SK-N-SH treated with all-trans-retinoic acid at 6 μM for 48 hours (cell line): ENCODE measurements around the gene SCAF1.

Experiments used
- BACH2 ChIP-seq: fragments of 250-450 bp; sonication (Bioruptor Pico); IDR thresholded peaks from 2 replicates; pipeline ENCODE4 v1.9.0; 2021; ENCODE audit warnings: mild to moderate bottlenecking, borderline replicate concordance
- OSR1 ChIP-seq: fragments of 250-450 bp; sonication (Bioruptor Pico); IDR thresholded peaks from 2 replicates; pipeline ENCODE4 v1.8.0; 2022; ENCODE audit warnings: moderate library complexity, mild to moderate bottlenecking, inconsistent platforms
- PATZ1 ChIP-seq: fragments of 250-450 bp; sonication (Bioruptor Pico); IDR thresholded peaks from 2 replicates; pipeline ENCODE4 v1.8.0; 2020; ENCODE audit warnings: mild to moderate bottlenecking, moderate library complexity, borderline replicate concordance
- RARB ChIP-seq: fragments of 250-450 bp; sonication (Bioruptor Pico); IDR thresholded peaks from 2 replicates; pipeline ENCODE4 v1.8.0; 2021; ENCODE audit warnings: mild to moderate bottlenecking, moderate library complexity
- SNAI2 ChIP-seq: fragments of 250-450 bp; sonication (Bioruptor Pico); IDR thresholded peaks from 2 replicates; pipeline ENCODE4 v1.5.0; 2020; ENCODE audit warnings: mild to moderate bottlenecking, moderate library complexity
- TCF4 ChIP-seq: fragments of 250-450 bp; sonication (Bioruptor Pico); IDR thresholded peaks from 2 replicates; pipeline ENCODE4 v1.8.0; 2021; ENCODE audit warnings: mild to moderate bottlenecking, moderate library complexity, borderline replicate concordance

- TF ChIP-seq RARB (CRISPR knock-in tag) (no peak), SNAI2 (no peak), BACH2 (CRISPR knock-in tag) (no peak), PATZ1 (no peak), OSR1 (CRISPR knock-in tag) (no peak), TCF4 (CRISPR knock-in tag) (no peak)
Measured at GRCh38 chr19:49680421-49681351, 38.7 kb downstream of the SCAF1 start.
